GM19452 (cell line): ENCODE results near the gene DKK3.

Experiments
- ATAC-seq: cut with Tn5 transposase; IDR thresholded peaks from one replicate; pipeline ENCODE4 v1.9.1; 2021; ENCODE audit not compliant: unreplicated experiment

Gene DKK3

GRCh38 chr11:11983427-11983826 lies 25.0 kb downstream of the DKK3 start:
- no peak for ATAC-seq

- no peak for ATAC-seq
Measured at GRCh38 chr11:11982975-11983374, 25.5 kb downstream of the DKK3 start.

- ATAC-seq: no peak
Measured at GRCh38 chr11:11982461-11982860, 26.0 kb downstream of the DKK3 start.

GRCh38 chr11:11981840-11982239 lies 26.6 kb downstream of the DKK3 start:
- ATAC-seq: no peak

GRCh38 chr11:11981364-11981763 lies 27.1 kb downstream of the DKK3 start:
- no peak for ATAC-seq

GRCh38 chr11:11980841-11981308 lies 27.6 kb downstream of the DKK3 start:
- no peak for ATAC-seq

GRCh38 chr11:11980200-11980599 lies 28.2 kb downstream of the DKK3 start:
- ATAC-seq: no peak

- no peak for ATAC-seq
Measured at GRCh38 chr11:11979488-11980117, 28.8 kb downstream of the DKK3 start.

- no peak for ATAC-seq
Measured at GRCh38 chr11:11978792-11979487, 29.5 kb downstream of the DKK3 start.

- ATAC-seq: no peak
Measured at GRCh38 chr11:11978098-11978637, 30.3 kb downstream of the DKK3 start.

GRCh38 chr11:11977206-11977938 lies 31.1 kb downstream of the DKK3 start:
- ATAC-seq: no peak

- no peak for ATAC-seq
Measured at GRCh38 chr11:11976481-11977127, 31.8 kb downstream of the DKK3 start.

- ATAC-seq: no peak
Measured at GRCh38 chr11:11975201-11976092, 33.0 kb downstream of the DKK3 start.

- no peak for ATAC-seq
Measured at GRCh38 chr11:11973866-11974265, 34.6 kb downstream of the DKK3 start.

- ATAC-seq: no peak
Measured at GRCh38 chr11:11973361-11973800, 35.0 kb downstream of the DKK3 start.

GRCh38 chr11:11972730-11973341 lies 35.6 kb downstream of the DKK3 start:
- no peak for ATAC-seq

GRCh38 chr11:11971906-11972547 lies 36.4 kb downstream of the DKK3 start:
- ATAC-seq: no peak

GRCh38 chr11:11970556-11970955 lies 37.9 kb downstream of the DKK3 start:
- ATAC-seq: no peak
